Osteoblast (primary cell): Measurements from ENCODE around the gene TAC4. TPM values are rescaled to one million over a fixed set of nuclear protein-coding genes. Genes with fewer than 3 reads are reported as not detected.

Experiments
- DNase-seq: peaks from one replicate; pipeline ENCODE4 v3.0.0; 2011; ENCODE audit warnings: low spot score, mixed read lengths; ENCODE audit not compliant: insufficient read length; ENCODE audit errors: missing footprints
- H2AFZ ChIP-seq: 2 replicates; pipeline ENCODE4 v1.6.0; 2011; ENCODE audit warnings: mild to moderate bottlenecking, low read length
- H3K27ac ChIP-seq: 2 replicates; pipeline ENCODE4 v1.5.1; 2011; ENCODE audit warnings: mild to moderate bottlenecking, low read depth, low read length, moderate library complexity
- H3K27me3 ChIP-seq: 2 replicates; pipeline ENCODE4 v1.6.0; 2012; ENCODE audit warnings: mild to moderate bottlenecking, control low read depth, inconsistent platforms, low read length, moderate library complexity; ENCODE audit not compliant: insufficient read depth
- H3K36me3 ChIP-seq: 2 replicates; pipeline ENCODE4 v1.5.1; 2011; ENCODE audit warnings: mild to moderate bottlenecking, low read length, control low read depth, moderate library complexity; ENCODE audit not compliant: insufficient read depth
- H3K4me1 ChIP-seq: 2 replicates; pipeline ENCODE4 v1.5.1; 2011; ENCODE audit warnings: mild to moderate bottlenecking, low read length, control low read depth, moderate library complexity; ENCODE audit not compliant: insufficient read depth
- H3K4me2 ChIP-seq: 2 replicates; pipeline ENCODE4 v1.6.0; 2011; ENCODE audit warnings: mild to moderate bottlenecking, low read length; ENCODE audit not compliant: insufficient read depth
- H3K4me3 ChIP-seq: fragments of 200-600 bp; sonication (generic); 3 replicates; pipeline ENCODE4 v1.5.1; 2012; ENCODE audit warnings: mild to moderate bottlenecking, low read length, inconsistent platforms; ENCODE audit not compliant: insufficient read depth
- H3K79me2 ChIP-seq: 2 replicates; pipeline ENCODE4 v1.6.0; 2012; ENCODE audit warnings: mild to moderate bottlenecking, low read length, control low read depth, inconsistent platforms; ENCODE audit not compliant: insufficient read depth
- H3K9me3 ChIP-seq: 2 replicates; pipeline ENCODE4 v1.5.1; 2011; ENCODE audit warnings: low read depth, low read length, control low read depth
- H4K20me1 ChIP-seq: 2 replicates; pipeline ENCODE4 v1.6.0; 2012; ENCODE audit warnings: mild to moderate bottlenecking, low read length, control low read depth; ENCODE audit not compliant: insufficient read depth
- total RNA-seq: library from RNA; depleted of rRNA; stranded (reverse); fragments of >200 nt; gene quantifications from 2 replicates; pipeline ENCODE4 v1.2.3, GENCODE V29; 2012
- TF ChIP-seq, protein P1 (sequence below): IDR thresholded peaks from 2 replicates; pipeline ENCODE4 v1.5.1; 2011; ENCODE audit warnings: mild to moderate bottlenecking, low read depth, low read length, moderate library complexity; ENCODE audit errors: extremely low read depth

The TAC4 gene
- total RNA-seq, 1 donor, result not detected

DNA sequence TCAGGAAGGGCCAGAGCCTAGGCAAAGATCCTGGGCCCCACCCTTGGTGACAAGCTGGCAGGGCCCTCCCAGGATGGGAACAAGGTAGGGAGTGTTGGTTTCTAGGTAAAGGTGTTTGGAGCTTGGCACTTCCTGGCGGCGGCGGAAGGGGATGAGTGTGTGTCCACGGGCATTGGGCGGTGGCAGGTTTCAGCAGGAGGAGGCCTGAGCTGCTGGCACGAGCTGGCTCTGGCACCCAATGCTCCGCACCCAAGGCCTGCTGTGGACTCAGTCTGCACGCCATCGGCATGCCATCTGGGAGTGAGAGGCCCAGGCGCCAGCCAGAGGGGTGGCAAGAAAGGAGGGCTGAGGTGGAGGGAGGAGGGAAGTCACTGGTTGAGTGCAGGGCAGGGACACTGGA is 46.9 kb upstream of the TAC4 start:
- Histone ChIP-seq H3K4me3 (no peak overlapping the region), H3K27me3 (peaks cover 56% of the 10 kb centered on the region), H3K9me3 (no peaks in the 10 kb centered on the region), H2AFZ (no peak overlapping the region), H4K20me1 (no peaks in the 10 kb centered on the region), H3K4me2 (no peak overlapping the region), H3K4me1 (no peaks in the 10 kb centered on the region), H3K36me3 (no peaks in the 10 kb centered on the region), H3K27ac (no peak overlapping the region), H3K79me2 (no peaks in the 10 kb centered on the region)
- TF ChIP-seq, protein P1, sequence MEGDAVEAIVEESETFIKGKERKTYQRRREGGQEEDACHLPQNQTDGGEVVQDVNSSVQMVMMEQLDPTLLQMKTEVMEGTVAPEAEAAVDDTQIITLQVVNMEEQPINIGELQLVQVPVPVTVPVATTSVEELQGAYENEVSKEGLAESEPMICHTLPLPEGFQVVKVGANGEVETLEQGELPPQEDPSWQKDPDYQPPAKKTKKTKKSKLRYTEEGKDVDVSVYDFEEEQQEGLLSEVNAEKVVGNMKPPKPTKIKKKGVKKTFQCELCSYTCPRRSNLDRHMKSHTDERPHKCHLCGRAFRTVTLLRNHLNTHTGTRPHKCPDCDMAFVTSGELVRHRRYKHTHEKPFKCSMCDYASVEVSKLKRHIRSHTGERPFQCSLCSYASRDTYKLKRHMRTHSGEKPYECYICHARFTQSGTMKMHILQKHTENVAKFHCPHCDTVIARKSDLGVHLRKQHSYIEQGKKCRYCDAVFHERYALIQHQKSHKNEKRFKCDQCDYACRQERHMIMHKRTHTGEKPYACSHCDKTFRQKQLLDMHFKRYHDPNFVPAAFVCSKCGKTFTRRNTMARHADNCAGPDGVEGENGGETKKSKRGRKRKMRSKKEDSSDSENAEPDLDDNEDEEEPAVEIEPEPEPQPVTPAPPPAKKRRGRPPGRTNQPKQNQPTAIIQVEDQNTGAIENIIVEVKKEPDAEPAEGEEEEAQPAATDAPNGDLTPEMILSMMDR, result no peak
- no peak for DNase-seq

DNA sequence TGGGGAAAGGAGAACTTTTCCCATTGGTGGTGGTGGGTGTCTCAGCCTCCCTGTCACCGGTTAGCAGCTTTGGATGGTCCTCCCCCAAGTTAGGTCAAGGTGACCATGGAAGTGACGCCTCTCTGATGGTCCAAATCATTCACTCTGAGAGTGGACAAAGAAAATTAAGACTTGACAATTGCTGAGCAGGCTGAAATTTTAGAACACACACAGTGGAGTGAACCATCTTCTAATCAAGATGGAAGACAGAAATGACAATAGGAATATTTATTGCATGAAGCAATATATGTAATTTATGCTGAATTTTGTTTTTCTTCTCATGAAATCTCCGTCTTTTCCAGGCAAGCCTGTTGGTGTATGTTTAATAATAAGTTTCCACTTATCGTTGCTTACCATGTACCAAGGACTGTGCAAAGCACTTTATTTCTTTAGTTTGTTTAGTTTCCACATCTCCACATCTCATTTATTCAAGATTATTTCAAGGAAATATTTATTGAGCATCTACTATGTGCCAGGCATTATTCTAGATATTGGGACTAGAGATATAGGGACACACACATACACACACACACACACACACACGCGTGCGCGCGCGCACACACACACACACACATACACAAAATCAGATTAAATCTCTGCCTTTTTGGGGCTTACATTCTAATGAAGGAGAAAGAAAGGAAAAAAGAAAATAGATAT is 44.0 kb upstream of the TAC4 start:
- Histone ChIP-seq H2AFZ (no peak overlapping the region), H3K4me2 (no peak overlapping the region), H3K27me3 (peaks cover 50% of the 10 kb centered on the region), H3K9me3 (no peaks in the 10 kb centered on the region), H3K79me2 (no peaks in the 10 kb centered on the region), H3K4me3 (no peak overlapping the region), H3K4me1 (no peaks in the 10 kb centered on the region), H3K36me3 (no peaks in the 10 kb centered on the region), H3K27ac (no peak overlapping the region), H4K20me1 (no peaks in the 10 kb centered on the region)
- TF ChIP-seq, protein P1, result no peak
- no peak for DNase-seq

DNA sequence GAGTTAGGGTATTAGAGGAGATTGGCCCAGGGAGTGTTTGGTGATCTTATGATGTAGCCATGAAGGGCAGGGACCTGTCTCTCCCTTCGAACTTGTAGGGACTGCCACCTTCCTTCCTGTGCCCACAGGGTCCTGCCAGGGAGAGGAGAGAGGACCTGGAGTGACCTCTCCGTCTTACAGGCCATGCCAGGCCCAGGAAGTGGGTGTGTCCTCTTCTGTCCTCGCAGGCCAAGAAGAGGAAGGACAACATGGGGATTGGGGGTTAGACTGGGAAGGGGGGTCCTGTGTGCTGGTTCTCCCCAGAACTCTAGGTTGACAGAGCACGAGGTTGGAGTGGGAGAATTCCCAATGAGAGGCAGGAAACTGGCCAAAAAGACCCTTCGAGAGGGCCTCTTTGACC is 43.4 kb upstream of the TAC4 start:
- H4K20me1 ChIP-seq, result no peaks in the 10 kb centered on the region
- no peak for DNase-seq
- H3K4me1 ChIP-seq, result no peaks in the 10 kb centered on the region
- H3K4me2 ChIP-seq, result no peak overlapping the region
- no peak overlapping the region for H2AFZ ChIP-seq
- no peaks in the 10 kb centered on the region for H3K79me2 ChIP-seq
- peaks cover 49% of the 10 kb centered on the region for H3K27me3 ChIP-seq
- no peaks in the 10 kb centered on the region for H3K36me3 ChIP-seq
- TF ChIP-seq, protein P1, result no peak
- no peak overlapping the region for H3K4me3 ChIP-seq
- H3K9me3 ChIP-seq, result no peaks in the 10 kb centered on the region
- no peak overlapping the region for H3K27ac ChIP-seq

DNA sequence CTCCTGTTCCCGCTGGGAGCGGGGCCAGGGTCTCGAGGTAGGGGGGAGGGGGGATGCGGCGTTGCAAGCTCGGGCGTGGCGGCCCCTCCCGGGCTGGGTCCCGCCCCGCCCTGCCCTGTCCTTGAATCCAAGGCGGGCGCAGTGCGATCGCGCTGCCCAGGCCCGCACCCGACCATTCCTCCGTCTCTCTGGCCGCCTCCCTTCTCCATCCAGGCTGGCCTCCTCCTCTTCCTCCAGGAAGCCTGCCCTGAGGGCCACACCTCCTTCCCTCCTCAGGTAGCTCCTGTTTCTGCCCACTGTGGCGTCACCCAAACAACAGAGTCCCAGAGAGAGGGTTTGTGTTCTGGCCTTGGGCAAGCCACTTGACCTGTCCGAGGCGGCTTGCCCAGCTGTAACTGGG is 43.0 kb upstream of the TAC4 start:
- TF ChIP-seq, protein P1, result no peak
- Histone ChIP-seq H2AFZ (no peak overlapping the region), H3K27ac (no peak overlapping the region), H3K4me3 (no peak overlapping the region), H3K27me3 (peaks cover 44% of the 10 kb centered on the region), H3K36me3 (no peaks in the 10 kb centered on the region), H3K9me3 (no peaks in the 10 kb centered on the region), H3K79me2 (no peaks in the 10 kb centered on the region), H3K4me1 (no peaks in the 10 kb centered on the region), H3K4me2 (no peak overlapping the region), H4K20me1 (no peaks in the 10 kb centered on the region)
- DNase-seq, result no peak
